Right ventricle myocardium superior (tissue), 1 donor: Measurements from ENCODE around the gene UST. TPM values are rescaled to one million over a fixed set of nuclear protein-coding genes. Genes with fewer than 3 reads are reported as not detected.
"Not testable (repeated sequence)": the region's sequence is repeated elsewhere in the genome, so short reads cannot be mapped to it uniquely, and the experiment has no call there.

Source experiments
- ATAC-seq: fragments of 200-7000 bp; cut with Tn5 transposase; one replicate; pipeline ENCODE4 v1.9.1; 2020; ENCODE audit warnings: mild to moderate bottlenecking; ENCODE audit not compliant: poor library complexity
- DNase-seq: peaks from one replicate; pipeline ENCODE4 v3.0.0-alpha.2; 2020
- intact Hi-C: fragments of 100-400 bp; cut with DNase I; formaldehyde crosslinking; loops from one replicate; pipeline ENCODE4 v1.11.2; 2022
- total RNA-seq: library from RNA; stranded (reverse); fragmentation: NEBNext Ultra II Directional; extraction: Animal tissue kit (Norgen Biotek cat#: 25700); gene quantifications from one replicate; pipeline ENCODE4 v1.2.1, GENCODE V29; 2021
- donor health status: DM: no; HTN: yes; CAD: no; lungs with severe emphysema.

Gene UST
- total RNA-seq, 1 donor from 2014 or later, result 3.9 TPM

DNA sequence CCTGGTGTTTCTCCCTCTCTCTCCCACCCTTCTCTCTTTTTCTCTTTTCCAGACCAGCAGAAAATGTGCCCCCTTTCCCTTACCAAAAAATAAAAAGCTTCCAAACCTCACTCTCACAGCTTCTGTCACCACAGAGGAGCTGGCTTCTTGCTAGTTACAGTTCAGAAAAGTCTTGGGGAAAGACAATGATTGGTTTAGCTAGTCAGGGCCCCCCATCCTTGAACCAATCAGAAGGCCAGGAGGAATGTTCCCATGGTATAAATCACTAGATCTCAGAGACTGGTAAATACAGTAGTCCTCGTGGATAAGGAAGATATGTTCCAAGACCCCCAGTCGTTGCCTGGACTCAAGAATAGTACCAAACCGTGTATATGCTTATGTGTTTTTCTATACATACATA lies 339.5 kb downstream of the UST start:
- ATAC-seq, result no peak
- DNase-seq, result no peak
- intact Hi-C loops, result loop anchor here (10.0 kb wide), 1 partner anchor 428 kb away; no protein-coding TSS in a partner anchor

DNA sequence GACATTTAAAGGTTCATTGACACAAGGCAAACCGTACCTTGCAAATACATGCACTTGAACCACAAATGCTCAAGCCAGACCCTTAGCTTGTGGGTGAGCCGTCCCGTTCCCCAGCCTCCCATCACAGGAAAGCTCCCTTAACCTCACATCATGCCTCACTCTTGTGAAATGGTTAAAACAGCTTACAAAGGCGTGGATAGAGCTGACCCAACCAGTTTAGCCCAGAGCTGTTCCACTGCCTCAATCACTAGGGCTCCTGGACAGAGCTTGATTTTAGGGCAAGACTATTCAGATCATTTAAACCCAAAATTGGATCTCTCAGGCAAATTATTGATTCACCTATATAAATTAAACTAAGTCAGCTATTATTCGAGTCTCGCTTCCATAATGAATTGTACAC lies 341.1 kb downstream of the UST start:
- intact Hi-C loops, result loop anchor here (10.0 kb wide), 1 partner anchor 427 kb away; no protein-coding TSS in a partner anchor
- DNase-seq (no peak), ATAC-seq (no peak)

DNA sequence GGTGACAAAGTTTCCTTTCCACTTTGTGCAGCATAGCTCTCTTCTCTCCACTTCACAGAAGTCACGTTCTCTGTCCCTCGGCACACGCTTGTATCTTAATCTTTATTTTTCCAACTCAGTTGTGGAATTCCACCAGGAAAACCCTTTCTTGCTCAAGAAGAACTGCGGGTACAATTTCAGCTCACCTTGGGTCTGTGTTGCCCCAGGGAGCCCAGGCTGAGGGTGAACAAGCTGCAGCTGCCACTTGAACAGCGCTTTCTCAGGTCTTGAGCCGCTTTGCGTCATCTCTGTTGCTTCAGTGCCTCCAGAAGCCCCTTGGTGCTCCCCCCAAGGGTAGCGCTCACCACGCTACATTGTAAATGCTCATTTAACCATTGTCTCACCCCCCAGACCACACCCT lies 341.5 kb downstream of the UST start:
- DNase-seq, result no peak
- intact Hi-C loops, result loop anchor here (10.0 kb wide), 1 partner anchor 426 kb away; no protein-coding TSS in a partner anchor
- ATAC-seq, result no peak

GRCh38 chr6:149089510-149089909 lies 342.7 kb downstream of the UST start:
- DNase-seq, result no peak
- ATAC-seq, result no peak
- intact Hi-C loops, result loop anchor here (10.0 kb wide), 1 partner anchor 425 kb away; no protein-coding TSS in a partner anchor

DNA sequence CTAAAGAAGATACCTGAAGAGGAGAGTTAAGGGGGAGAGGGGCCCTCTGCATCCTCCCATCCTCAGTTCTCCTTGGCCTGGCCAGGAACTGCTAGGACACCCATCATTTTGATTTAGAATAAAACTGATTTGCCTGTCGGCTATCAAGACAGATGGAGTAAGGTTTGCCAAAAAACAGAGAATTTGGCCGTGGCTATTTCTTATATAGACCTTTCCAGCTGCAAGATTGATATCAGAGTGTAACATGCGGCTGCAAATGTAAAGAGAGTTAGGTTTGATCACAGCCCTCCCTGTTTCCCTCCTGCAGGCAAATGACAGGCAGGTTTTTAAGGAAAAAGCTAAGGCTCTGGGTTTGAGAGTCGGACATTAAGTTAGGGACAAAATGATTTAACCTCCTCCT lies 344.1 kb downstream of the UST start:
- ATAC-seq, result no peak
- DNase-seq, result no peak
- intact Hi-C loops, result no loop called here

DNA sequence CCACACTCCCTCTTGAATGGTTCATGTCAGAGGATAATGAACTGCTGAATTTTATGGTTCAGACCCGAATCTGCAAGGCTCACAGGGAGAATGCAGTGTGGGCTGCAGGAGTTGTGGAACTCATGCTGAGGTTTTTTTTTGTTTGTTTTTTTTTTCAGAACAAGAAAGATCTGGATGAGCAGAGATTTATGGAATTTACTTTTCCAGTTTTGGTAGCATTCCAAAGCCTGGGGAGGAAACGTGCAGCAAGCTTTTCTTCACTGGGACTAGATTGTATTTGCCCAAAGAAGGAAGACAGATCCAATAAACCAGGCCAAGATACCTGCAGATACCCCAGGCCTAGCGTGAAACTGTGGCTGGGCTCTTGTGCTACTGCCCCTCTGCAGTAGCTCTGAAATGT lies 346.8 kb downstream of the UST start:
- ATAC-seq, result no peak
- intact Hi-C loops, result no loop called here
- DNase-seq, result no peak

- DNase-seq (no peak), ATAC-seq (peak; percentile 15)
- intact Hi-C loops, result no loop called here
Measured at GRCh38 chr6:149094156-149094555, 347.3 kb downstream of the UST start.

- no peak for ATAC-seq
- no peak for DNase-seq
- intact Hi-C loops, result no loop called here
Measured at GRCh38 chr6:149094934-149095351, 348.1 kb downstream of the UST start.

- intact Hi-C loops, result no loop called here
- ATAC-seq (no peak), DNase-seq (no peak)
Measured at GRCh38 chr6:149095842-149096241, 349.0 kb downstream of the UST start.

DNA sequence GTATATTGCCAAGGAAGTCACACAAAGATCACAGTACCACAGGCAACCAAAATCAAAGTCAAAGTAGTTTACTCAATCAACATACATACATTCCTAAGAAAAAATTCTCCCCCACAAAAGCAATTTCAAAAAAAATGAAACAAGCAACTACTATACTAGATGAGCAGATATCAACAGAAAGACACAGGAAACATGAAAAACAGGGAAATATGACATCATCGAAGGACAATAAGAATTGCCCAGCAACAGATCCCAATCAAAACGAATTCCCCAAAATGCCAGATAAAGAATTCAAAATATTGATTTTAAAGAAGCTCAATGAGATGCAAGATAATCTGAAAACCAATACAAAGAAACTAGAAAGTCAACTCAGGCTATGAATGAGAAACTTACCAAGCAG lies 351.0 kb downstream of the UST start:
- intact Hi-C loops, result no loop called here
- DNase-seq (no peak), ATAC-seq (no peak)

DNA sequence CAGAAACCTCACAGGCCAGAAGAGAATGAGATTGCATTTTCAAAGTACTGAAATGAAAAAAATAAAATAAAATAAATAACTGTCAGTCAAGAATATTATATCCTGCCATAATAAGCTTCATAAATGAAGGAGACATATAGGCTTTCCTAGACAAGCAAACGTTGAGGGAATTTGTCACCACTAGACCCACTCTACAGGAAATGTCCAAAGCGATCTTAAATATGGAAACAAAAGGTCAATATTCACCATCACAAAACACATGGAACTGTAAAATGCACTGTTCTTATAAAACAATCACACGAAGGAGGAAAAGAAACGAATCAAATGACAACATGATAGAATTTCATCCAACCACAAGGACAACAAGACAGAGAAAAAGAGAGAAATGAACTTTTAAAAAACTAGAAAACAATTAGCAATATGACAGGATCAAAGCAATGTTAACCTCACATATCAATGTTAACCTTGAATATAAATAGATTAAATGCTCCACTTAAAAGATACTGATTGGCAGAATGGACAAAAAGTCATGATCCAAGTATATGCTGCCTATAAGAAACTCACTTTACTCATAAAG lies 352.0 kb downstream of the UST start:
- ATAC-seq, result no peak
- intact Hi-C loops, result no loop called here
- DNase-seq, result no peak

DNA sequence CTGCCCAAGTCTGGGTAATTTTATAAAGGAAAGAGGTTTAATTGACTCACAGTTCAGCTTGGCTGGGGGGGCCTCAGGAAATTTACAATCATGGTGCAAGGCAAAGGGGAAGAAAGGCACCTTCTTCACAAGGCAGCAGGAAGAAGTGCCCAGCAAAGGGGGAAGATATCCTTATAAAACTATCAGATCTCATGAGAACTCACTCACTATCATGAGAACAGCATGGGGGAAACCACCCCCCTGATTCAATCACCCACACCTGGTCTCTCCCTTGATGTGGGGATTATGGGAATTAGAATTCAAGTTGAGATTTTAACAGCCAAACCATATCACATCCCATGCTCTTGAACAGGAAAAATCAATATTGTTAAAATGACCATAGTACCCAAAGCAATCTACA lies 355.5 kb downstream of the UST start:
- intact Hi-C loops, result no loop called here
- no peak for DNase-seq
- no peak for ATAC-seq

GRCh38 chr6:149103950-149104349 lies 357.1 kb downstream of the UST start:
- ATAC-seq, DNase-seq, intact Hi-C loops: not testable (repeated sequence)

DNA sequence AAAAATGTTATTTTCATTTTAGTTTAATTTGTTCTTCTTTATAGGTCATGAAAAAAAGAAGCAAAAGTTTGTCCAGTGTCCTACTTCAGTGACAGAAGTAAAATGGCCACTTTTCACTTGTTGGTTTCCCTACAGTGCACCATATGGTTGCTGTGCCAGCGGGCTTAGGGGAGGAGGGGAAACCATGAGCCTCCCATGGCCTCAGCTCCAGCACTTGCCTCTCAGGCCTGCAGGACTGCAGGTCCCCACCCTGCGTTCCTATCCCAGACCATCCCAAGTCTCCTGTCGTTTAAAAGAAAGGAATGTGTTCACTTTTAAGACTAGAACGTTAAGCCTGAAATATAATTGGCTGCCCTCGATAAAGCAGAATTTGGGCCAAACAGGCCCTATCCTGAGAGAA lies 360.7 kb downstream of the UST start:
- ATAC-seq, result peak; percentile 34
- no peak for DNase-seq
- intact Hi-C loops, result no loop called here

- intact Hi-C loops, result no loop called here
- peak; percentile 64 for ATAC-seq
- no peak for DNase-seq
Measured at GRCh38 chr6:149108038-149108748, 361.4 kb downstream of the UST start.

GRCh38 chr6:149108749-149109100 lies 361.9 kb downstream of the UST start:
- no peak for ATAC-seq
- no peak for DNase-seq

GRCh38 chr6:149109397-149110070 lies 362.7 kb downstream of the UST start:
- DNase-seq, result no peak
- intact Hi-C loops, result no loop called here
- no peak for ATAC-seq

More at GRCh38 chr6:149108749-149109100, 361.9 kb downstream of the UST start:
- intact Hi-C loops, result no loop called here

DNA sequence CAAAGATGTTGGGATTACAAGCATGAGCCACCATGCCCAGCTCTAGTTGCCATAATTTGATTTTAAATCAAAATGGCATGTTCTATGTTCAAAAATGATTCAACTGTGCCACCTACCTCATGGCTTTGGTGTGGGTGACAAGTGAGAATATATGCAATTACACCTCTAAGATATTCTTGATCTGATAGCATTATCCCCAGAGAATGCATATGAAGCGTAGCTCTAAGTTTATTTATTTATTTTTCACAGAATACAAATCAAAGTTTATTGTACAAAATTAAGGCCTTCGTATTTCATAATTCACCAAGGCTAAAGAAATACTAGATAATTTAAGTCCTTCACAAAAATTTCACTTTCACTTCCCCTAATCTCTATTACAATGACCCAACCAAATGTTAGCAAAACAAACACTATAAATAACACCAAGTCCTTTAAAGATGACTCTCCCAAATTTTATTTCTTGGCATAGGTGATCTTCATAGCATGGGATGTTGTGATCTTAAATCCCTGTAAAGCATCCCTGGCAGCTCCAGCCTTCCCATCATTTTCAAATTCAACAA lies 364.8 kb downstream of the UST start:
- no peak for DNase-seq
- ATAC-seq, result no peak
- intact Hi-C loops, result no loop called here

- intact Hi-C loops, result no loop called here
- DNase-seq, result no peak
- ATAC-seq, result no peak
Measured at GRCh38 chr6:149112976-149113375, 366.1 kb downstream of the UST start.

DNA sequence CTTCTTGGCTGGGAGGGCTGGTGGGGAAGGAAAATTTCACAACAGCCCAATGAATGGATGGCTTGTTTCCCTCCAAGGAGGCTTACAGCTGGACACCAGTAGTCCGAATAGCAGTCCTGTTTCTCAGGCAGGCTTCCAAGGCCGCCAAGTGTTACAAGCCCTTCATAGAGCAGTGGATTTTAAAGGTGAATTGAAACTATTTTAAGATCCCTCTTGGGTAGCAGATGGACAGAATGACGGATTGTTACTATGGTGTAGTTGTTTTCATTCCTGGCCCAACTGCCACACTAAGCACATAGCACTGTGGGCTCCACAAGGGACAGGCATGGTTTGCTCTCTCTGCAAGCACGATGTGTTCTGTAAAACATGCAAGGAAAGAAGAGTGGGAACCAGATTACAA lies 367.3 kb downstream of the UST start:
- intact Hi-C loops, result no loop called here
- peak; percentile 87 for ATAC-seq
- DNase-seq, result peak; percentile 78
